Germinal center (tissue), 1 donor: Measurements from ENCODE around the gene SPATS2.
"Not testable (repeated sequence)": the region's sequence is repeated elsewhere in the genome, so short reads cannot be mapped to it uniquely, and the experiment has no call there.

Source experiments
- DNase-seq: peaks from one replicate; pipeline ENCODE4 v3.0.0; 2012; ENCODE audit warnings: mixed read lengths, low spot score

Gene SPATS2

DNA sequence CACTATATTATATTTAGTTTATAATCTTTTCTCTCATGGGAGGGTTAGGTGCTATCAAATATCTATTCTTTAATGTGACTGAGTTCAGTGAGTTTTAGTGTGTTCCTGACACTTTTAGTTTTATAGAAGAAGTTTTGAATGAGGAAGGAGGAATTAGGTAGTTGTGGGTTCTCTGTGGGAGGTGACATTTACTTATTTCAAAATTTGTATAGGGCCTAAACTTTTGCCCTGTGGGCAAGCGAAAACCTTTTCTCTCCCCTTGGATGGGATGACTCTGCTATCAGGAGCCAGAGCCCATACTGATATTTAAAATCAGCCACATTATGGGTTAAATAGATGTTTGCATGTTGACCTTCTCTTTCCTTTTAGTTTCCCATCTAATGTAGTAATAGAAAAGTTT, 43.6 kb downstream of the SPATS2 start:
- DNase-seq = no peak

DNA sequence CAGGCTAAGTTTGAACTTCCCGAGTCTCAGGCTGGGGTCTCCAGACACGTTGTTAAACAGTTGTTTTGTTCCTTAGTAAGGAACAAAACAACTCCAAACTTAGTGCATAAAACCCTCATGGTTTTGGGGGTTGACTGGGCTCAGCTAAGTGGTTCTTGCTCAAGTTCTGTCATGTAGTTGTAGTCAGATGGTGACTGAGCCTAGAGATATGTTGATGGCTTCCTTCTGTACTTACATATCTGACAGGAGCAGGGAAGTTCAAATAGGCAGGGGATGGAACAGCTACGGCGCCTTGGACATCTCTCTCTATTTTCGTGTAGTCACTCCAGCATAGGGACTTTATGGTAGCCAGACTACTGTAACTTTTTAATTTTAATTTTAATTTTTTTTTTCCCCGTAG, 45.7 kb downstream of the SPATS2 start:
- no peak for DNase-seq

DNA sequence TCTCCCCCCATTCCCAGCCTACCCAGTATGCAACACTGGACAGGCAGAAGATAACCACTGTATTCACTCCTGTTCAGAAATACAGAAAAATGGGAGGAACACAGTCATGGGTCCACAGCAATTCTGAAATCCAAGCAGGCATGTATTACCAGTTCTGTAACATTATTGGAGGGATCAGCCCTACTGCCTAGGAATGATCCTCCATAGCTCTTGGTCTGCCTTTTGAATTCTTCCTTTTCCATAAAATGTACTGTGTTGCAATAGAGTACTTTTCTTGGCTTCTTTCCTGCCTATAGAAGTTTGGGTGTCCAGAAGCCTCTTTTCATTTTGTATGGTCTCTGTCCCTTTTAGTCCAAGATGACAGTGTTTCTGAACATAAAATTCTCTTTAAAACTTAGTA, 46.5 kb downstream of the SPATS2 start:
- no peak for DNase-seq

DNA sequence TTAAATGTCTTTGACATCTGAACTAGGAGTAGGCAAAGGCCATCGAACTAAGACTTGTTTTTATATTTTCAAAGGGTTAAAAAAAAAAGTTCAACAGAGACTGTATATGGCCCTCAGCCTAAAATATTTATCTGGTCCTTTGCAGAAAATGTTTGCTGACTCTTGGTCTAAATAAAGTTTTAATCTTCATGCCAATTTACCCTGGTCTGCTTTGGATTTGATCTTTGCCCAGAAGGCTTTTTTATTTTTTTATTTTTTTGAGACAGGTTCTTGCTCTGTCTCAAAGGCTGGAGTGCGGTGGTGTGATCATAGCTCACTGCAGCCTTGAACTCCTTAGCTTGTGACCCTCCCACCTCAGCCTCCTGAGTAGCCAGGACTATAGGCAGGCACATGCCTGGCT, 47.1 kb downstream of the SPATS2 start:
- no peak for DNase-seq

DNA sequence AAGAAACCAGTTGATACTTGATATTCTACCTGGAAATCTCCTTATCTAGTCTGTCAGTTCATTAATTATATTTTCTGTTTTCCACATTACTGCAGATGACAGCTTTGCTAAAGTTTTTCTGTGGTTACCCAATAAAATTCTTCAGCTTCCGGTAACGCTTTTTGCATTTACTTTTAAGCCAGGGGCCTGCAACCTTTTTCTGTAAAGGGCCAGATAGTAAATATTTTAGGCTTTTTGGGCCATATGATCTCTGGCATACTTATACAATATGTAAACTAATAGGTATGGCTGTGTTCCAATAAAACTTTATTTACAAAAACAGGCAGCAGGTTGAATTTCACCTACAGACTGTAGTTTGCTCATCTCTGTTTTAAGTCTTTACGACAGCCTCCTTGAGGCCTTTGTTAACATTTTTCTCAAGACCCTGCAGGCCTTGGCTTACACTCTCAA, 48.3 kb downstream of the SPATS2 start:
- DNase-seq = no peak

DNA sequence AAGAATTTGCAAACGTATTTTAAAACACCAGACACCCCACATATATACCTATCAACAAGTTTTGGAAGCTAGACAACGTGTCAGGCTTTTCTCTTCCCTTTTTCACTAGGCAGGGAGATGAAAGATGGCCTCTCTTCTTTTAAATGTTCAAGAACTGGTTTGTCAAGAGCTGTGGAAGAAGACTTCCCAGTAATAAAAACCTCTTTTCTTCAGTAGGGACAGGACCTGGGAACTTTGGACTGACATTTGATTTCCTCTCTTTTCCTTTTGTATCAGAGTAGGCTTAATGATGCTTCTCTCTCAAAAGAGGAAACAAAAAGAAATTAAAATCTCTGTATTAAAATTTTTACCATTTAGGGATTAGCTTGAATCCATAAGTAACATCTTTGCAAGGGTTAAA, 49.6 kb downstream of the SPATS2 start:
- DNase-seq = no peak

DNA sequence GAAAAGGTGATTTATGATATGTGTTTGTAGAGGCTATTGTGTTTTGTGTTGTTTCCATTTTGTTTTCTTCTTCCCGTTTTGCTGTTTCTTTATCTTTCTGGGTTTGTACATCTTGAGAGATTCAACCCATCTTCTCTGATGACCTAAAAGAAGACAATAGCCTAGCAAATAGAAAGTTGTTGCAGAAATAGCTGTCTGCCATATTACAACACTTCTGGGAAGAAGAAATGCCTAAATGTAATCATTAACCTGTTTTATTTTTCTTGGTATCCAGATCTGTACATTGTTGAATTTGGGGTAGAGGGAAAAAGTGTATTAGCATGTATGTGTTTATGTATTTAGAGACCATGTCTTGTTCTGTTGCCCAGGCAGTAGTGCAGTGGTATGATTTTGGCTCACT, 50.3 kb downstream of the SPATS2 start:
- no peak for DNase-seq

DNA sequence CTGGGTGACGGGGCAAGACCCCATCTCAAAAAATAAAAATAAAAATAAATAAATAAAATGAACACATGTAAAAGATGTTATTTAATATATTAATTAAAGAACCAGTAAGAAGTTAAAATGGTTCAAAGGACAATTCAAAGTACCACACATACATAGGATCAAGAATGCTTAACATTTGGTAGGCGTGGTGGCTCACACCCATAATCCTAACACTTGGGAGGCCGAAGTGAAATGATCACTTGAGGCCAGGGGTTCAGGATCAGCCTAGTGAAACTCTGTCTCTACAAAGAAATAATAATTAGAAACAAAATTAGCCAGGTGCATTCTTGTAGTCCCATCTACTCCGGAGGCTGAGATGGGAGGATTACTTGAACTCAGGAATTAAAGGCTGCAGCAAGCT, 53.3 kb downstream of the SPATS2 start:
- DNase-seq = no peak

DNA sequence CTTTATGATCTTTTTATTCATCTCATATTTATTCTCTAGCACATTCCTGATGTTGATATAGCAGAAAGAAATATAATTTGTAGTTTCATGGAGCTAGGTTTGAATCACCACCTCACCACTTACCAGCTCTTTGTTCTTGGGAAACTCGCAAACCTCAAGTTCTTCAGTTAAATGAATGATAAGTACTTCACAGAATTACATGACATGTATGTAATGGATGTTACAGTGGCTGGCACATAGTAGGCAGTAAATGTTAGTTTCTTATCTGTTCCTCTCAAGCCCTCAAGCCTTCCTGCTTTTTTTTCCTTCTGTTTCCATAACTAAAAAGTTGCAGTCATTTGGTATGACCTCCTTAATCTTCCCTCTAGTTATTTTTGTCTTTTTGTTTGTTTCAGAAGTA, 54.9 kb downstream of the SPATS2 start:
- DNase-seq = no peak

DNA sequence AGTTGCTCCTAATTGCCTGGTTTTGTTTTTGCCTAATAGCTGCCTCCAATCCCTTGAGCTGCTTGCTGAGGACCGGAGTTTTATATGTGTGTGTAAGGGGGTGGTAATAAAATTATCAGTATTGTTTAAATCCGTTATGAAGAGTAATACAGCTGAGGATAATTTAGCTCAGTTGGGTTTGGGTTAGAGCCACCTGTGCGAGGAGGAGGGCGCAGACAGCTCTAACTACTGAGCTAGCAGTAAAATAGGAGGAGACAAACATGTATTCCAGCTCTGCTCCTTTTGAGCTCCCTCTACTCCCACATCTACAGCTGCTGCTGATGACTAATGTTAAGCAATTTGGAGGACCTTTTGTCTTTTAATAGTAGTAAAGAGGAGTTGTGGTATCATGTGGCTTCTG, 61.5 kb downstream of the SPATS2 start:
- DNase-seq = no peak

DNA sequence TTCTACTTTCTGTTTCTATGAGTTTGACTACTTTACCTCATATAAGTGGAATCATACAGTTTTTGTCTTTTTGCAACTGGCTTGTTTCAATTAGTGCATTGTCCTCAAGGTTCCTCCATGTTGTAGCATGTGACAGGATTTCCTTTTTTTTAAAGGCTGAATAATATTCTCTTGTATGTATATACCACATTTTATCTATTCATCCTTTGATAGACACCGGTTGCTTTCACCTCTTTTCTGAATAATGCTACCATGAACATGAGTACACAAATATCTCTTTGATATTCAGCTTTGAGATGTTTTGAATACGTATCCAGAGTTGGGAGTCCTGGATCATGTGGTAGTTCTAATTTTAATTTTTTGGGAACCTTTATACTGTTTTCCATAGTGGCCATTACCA, 65.4 kb downstream of the SPATS2 start:
- DNase-seq = no peak

DNA sequence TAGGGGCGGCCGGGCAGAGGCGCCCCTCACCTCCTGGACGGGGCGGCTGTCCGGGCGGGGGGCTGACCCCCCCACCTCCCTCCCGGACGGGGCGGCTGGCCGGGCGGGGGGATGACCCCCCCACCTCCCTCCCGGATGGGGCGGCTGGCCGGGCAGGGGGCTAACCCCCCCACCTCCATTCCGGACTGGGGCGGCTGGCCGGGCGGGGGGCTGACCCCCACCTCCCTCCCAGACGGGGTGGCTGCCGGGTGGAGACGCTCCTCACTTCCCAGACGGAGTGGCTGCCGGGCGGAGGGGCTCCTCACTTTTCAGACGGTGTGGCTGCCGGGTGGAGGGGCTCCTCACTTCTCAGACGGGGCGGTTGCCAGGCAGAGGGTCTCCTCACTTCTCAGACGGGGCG, 69.5 kb downstream of the SPATS2 start:
- DNase-seq = not testable (repeated sequence)

DNA sequence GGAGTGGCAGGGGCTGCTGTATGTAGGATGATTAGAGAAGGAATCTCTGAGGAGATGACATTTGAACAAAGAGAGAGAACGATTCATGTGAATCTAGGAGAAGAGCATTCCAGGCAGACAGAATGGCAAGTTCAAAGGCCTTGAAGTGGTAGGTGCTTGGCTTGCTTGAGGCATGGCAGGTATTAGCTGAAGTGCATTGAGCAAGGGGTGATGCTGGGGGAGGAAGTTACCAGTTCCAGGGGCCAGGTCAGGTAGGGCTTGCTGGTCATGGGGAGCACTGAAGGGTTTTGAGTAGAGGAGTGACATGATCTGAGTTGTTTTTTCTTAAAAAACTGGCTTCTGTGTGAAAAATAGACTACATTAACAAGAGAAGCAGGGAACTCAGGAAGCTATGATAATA, 71.8 kb downstream of the SPATS2 start:
- no peak for DNase-seq

DNA sequence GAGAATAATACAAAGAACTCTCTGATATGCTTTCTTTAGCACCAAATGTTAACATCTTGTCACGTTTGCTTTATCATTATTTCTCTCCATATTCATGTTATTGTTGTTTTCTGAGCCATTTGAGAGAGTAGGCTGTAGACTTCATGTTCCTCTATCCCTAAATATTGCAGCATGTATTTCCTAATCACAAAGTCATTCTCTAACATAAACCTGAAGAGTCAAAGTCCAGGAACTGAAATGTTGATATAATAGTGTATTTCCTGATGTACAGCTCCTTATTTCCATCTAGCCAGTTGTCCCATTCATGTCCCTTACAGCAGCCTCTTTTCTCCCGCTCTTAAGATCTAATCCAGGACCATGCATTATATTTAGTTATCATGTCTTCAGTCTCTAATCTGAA, 72.8 kb downstream of the SPATS2 start:
- no peak for DNase-seq

DNA sequence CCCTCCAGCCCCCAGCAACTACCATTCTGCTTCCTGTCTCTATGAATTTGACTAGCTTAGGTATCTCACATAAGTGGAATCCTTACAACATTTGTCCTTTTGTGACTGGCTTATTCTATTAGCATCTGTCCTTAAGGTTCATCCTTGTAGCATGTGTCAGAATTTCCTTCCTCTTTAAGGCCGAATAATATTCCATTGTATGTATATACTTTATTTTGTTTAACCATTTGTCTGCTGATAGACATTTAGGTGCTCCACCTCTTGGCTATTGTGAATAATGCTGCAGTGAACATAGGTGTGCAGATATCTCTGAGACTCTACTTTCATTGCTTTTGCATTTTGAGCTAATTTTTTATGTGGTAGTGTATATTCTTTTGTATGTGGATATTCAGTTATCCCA, 75.7 kb downstream of the SPATS2 start:
- no peak for DNase-seq

DNA sequence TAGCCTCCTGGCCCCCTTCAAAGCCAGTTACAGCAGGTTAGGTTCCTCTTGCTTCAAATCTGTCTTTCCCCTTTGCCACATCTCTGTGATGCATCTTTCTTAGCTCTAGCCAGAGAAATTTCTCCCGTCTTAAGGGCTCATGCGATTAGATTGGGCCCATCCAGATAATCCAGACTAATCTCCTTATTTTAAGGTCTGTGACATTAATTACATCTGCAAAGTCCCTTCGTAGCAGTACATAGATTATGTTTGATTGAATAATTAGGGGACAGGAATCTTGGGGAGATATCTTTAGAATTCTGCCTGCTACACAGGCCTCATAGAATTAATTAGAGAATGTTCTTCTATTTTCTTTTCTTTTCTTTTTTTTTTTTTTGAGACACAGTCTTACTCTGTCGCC, 79.3 kb downstream of the SPATS2 start:
- DNase-seq = no peak

DNA sequence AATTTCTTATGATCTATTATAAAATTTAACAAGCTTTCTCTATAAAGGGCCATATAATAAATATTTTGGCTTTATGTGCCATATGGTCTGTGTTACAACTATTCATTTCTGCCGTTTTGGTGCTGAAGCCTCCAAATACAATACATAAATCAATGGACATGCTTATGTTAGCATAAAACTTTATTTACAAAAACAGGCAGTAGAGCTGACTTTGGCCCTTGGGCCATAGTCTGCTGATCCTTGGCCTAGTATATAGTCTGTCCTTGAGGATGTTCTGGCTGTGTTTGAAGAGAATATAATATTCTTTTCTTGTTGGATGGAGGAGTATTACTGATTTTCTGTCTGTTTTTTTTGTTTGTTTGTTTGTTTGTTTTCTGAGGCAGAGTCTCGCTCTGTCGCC, 81.6 kb downstream of the SPATS2 start:
- DNase-seq = no peak

DNA sequence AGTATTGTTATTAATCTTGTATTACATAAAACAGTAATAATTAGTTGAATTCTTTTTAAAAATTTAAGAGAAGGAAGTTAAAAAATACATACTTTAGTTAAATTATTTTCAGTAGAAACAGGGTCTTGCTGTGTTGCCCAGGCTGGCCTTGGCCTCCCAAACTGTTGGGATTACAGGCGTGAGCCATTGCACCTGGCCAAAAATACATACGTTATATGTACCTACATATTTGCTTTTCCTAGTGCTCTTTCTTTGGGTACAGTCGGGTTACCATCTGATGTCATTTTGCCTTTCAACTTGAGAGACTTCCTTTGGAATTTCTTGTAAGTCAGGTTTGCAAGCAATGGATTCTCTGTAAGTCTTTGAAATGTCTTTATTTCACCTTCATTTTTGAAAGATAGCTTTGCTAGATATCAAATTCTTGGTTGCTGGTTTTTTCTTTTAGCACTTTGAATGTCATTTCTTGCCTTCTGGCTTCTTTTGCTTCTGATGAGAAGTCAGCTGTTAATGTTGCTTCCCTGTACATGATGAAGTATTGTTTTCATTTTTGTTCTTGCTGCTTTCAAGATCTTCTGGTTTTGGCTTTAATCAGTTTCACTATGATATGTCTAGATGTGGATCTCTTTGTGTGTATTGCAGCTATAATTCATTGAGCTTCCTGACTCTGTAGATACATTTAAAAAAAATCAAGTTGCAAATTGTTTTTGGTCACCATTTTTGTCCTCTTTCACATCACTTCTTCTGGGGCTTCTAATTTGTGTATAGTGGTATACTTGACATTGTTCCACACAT, 84.4 kb downstream of the SPATS2 start:
- no peak for DNase-seq

DNA sequence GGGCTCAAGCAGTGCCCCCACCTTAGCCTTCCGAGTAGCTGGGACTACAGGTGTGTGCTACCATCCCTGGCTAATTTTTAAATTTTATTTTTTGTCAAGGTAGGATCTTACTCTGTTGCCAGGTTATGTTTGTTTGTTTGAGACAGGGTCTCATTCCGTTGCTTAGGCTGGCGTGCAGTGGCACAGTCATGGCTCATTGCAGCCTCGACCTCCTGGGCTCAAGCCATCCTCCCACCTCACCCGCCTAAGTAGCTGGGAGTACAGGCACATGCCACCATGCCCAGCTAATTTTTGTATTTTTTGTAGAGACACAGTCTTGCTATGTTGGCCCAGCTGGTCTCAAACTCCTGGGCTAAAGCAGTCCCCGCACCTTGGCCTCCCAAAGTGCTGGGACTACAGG, 88.2 kb downstream of the SPATS2 start:
- DNase-seq = no peak

DNA sequence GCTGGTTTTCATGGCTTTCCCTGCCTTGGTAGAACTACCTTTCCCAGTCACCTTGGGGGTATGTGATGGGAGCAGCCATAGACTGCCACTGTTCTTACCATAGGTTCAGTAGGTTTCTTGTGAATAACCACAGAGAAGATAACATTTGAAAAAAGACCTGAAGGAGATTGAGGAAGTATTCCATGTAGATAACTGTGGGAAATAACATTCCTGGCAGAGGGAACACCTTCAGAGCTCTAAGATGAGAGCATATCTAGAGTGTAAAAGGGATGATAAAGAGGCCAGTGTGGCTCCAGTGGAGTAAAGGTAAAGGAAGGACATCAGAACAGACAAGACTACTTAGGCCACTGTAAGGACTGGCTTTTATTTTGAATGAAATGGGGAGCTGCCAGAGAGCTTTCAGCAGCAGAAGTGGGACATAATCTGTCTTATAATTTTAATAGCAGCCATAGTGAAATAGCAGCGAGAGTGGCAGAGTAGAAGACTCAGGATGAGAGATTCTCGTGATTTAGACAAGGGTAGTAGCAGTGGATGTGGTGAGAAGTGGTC, 88.9 kb downstream of the SPATS2 start:
- DNase-seq = no peak

DNA sequence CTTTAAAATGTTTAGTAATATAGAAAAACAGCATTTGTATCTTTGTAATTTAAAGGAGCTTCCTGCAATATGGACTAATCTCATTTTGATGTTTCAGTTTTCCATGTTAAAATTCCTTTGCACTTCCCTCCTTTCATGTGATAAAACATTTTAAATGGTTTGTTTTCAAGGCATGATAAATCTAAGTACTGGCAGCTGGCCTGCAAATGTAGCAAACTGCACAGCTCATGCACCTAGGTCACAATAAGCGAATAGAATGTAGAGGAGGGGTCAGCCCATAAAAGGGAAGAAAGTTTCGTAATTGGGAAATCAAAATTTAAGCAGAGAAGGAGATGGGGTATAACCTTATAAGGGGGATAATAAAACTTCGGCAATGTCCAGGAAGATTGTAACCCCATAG, 91.6 kb downstream of the SPATS2 start:
- DNase-seq = no peak

DNA sequence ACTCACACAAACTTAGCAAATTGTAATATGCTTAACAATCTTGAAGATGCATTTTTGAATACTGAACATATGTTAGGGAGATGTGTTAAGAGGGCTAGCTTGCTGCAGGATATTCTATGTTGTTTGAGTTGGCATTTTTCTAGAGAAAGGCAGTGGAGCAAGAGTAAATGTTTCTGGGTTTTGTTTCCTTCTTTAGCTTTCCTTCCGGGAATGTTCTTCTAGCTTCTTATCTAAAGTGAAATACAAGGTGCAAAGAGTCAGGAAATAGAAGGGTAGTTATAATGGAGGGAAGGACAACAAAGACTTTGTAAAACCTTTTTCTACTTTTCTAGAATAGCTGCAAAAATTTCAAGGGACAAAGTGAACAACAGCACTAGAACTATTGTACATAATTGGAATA, 94.0 kb downstream of the SPATS2 start:
- DNase-seq = no peak

DNA sequence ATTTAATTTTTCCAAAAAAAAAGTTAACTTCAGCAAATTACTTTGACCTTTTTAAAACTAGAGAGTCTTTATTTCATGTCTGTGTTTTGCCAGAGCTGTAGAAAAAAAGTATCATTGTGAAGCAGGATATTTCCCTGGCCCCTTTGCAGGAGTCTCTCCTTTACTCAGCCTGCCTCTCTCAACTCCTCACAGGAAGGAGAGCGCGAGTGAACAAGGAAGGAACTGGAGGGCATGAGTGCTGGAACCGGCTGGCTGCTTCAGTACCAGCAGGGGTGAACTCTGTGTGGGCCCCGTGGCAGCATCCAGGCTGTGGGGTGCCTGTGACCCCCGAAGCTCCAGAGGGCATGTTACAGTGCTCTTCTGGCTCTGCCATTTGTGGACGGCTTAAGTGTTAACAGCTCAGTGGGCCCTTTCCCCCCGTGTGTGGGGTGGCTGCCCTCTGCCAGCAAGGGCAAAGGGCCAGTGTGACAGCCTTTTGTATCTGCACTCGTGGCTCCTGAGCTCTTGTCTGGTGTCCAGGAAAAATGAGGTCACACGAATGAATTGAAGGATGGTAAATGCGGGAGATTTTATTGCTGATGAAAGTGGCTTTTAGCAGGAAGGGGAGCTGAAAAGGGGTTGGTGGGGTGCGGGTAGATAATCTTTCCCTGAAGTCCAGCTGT, 95.0 kb downstream of the SPATS2 start:
- no peak for DNase-seq

DNA sequence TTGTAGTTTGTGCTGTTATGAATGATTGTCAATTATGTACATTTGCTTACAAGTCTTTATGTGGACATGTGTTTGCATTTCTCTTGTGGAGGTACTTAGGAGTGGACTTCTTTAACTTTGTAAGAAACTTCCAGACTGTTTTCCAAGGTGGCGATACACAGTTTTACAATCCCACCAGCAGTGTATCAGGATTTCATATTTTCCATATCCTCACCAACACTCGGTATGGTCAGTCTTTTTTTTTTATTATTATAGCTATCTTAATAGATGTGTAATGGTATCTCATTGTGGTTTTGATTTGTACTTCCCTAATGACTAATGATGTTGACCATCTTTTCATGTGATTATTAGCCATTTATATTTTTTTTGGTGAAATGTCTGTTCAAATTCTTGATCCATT, 97.9 kb downstream of the SPATS2 start:
- DNase-seq = no peak
